Transverse colon (tissue), 4 donors: ENCODE data around the gene CWH43.
"Not testable (repeated sequence)": the region's sequence is repeated elsewhere in the genome, so short reads cannot be mapped to it uniquely, and the experiment has no call there.

Experiments used
- POLR2A ChIP-seq: fragments of 450-650 bp; IDR thresholded peaks from one replicate; pipeline ENCODE4 v1.6.1; 2016; ENCODE audit warnings: antibody characterized with exemption, mild to moderate bottlenecking, moderate library complexity
- POLR2AphosphoS5 ChIP-seq, 3 donors: sonication (generic); formaldehyde crosslinking; IDR thresholded peaks; one replicate each; pipeline ENCODE4 v1.6.1; 2016; ENCODE audit warnings: antibody characterized with exemption in 3 of 3
- TF ChIP-seq, protein P1 (sequence below), 5 experiments: fragments of 200-600 bp in 3 of 5; fragments of 450-650 bp in 2 of 5; sonication (generic) in 3 of 5; IDR thresholded peaks; 1 replicate in 2 of 5; 2 replicates in 3 of 5; pipeline ENCODE4 v1.5.1; 2016 to 2017; ENCODE audit warnings: antibody characterized with exemption in 5 of 5, inconsistent platforms in 3 of 5, mild to moderate bottlenecking in 2 of 5, moderate library complexity in 1 of 5

DNA sequence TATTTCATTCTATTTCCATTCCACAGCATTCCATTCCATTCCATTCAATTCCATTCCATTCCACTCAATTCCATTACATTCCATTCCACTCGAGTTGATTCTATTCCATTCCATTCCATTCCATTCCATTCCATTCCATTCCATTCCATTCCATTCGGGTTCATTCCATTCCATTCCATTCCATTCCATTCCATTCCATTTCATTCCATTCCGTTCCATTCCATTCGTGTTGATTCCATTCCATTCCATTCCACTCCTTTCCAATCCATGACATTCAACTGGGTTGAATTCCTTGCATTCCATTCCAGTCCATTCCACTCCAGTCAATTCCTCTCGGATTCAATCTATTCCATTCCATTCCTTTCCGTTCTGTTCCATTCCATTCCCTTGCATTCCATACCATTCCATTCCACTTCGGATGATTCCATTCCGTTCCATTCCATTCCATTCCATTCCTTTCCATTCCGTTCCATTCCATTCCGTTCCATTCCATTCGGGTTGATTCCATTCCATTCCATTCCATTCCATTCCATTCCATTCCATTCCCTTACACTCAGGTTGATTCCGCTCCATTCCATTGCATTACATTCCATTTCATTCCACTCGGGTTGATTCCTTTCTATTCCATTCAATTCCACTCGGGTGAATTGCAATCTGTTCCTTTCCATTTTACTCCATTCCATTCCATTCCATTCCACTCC lies 117.5 kb downstream of the CWH43 start:
- TF ChIP-seq POLR2A; POLR2AphosphoS5 (IDR thresholded peaks at IDR 0.05): not testable (repeated sequence)
- TF ChIP-seq, protein P1, sequence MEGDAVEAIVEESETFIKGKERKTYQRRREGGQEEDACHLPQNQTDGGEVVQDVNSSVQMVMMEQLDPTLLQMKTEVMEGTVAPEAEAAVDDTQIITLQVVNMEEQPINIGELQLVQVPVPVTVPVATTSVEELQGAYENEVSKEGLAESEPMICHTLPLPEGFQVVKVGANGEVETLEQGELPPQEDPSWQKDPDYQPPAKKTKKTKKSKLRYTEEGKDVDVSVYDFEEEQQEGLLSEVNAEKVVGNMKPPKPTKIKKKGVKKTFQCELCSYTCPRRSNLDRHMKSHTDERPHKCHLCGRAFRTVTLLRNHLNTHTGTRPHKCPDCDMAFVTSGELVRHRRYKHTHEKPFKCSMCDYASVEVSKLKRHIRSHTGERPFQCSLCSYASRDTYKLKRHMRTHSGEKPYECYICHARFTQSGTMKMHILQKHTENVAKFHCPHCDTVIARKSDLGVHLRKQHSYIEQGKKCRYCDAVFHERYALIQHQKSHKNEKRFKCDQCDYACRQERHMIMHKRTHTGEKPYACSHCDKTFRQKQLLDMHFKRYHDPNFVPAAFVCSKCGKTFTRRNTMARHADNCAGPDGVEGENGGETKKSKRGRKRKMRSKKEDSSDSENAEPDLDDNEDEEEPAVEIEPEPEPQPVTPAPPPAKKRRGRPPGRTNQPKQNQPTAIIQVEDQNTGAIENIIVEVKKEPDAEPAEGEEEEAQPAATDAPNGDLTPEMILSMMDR (IDR thresholded peaks at IDR 0.05): not testable (repeated sequence)
